H9 (cell line): ENCODE data around the gene STRADA. TPM values are rescaled to one million over a fixed set of nuclear protein-coding genes. Genes with fewer than 3 reads are reported as not detected.

Experiments used
- DNase-seq: peaks from one replicate; pipeline ENCODE4 v3.0.0-alpha.2; 2017
- H2AFZ ChIP-seq: one replicate; pipeline ENCODE4 v1.6.1; 2013; ENCODE audit warnings: mild to moderate bottlenecking, low read length, control low read depth, moderate library complexity
- H2AK5ac ChIP-seq: 2 replicates; pipeline ENCODE4 v1.6.1; 2013; ENCODE audit warnings: low read length, control low read depth, mixed read lengths; ENCODE audit not compliant: insufficient read length
- H2BK120ac ChIP-seq: one replicate; pipeline ENCODE4 v1.6.1; 2013; ENCODE audit warnings: low read depth, mild to moderate bottlenecking, low read length, control low read depth, inconsistent platforms; ENCODE audit not compliant: poor library complexity, severe bottlenecking
- H2BK12ac ChIP-seq: 2 replicates; pipeline ENCODE4 v1.6.1; 2013; ENCODE audit warnings: low read length, control low read depth, mixed read lengths, low read depth; ENCODE audit not compliant: insufficient read length
- H2BK15ac ChIP-seq: 2 replicates; pipeline ENCODE4 v1.6.1; 2013; ENCODE audit warnings: low read depth, low read length, control low read depth
- H2BK20ac ChIP-seq: one replicate; pipeline ENCODE4 v1.6.1; 2013; ENCODE audit warnings: low read depth, mild to moderate bottlenecking, low read length, control low read depth, inconsistent platforms; ENCODE audit not compliant: poor library complexity, severe bottlenecking
- H2BK5ac ChIP-seq: 2 replicates; pipeline ENCODE4 v1.6.1; 2013; ENCODE audit warnings: low read length, control low read depth, mixed read lengths; ENCODE audit not compliant: insufficient read length
- H3K14ac ChIP-seq: 2 replicates; pipeline ENCODE4 v1.6.1; 2013; ENCODE audit warnings: low read length, control low read depth; ENCODE audit not compliant: insufficient read depth
- H3K18ac ChIP-seq: 2 replicates; pipeline ENCODE4 v1.6.1; 2013; ENCODE audit warnings: low read depth, mild to moderate bottlenecking, mixed read lengths, low read length, control low read depth; ENCODE audit not compliant: insufficient read length
- H3K23ac ChIP-seq: 2 replicates; pipeline ENCODE4 v1.6.1; 2013; ENCODE audit warnings: low read length, control low read depth, mixed read lengths, low read depth; ENCODE audit not compliant: insufficient read length
- H3K23me2 ChIP-seq: 2 replicates; pipeline ENCODE4 v1.6.1; 2013; ENCODE audit warnings: low read depth, mild to moderate bottlenecking, mixed read lengths, low read length, control low read depth; ENCODE audit not compliant: insufficient read length, poor library complexity, severe bottlenecking
- H3K27ac ChIP-seq: 2 replicates; pipeline ENCODE4 v1.5.1; 2013; ENCODE audit warnings: low read length, control low read depth, mixed read lengths, low read depth; ENCODE audit not compliant: insufficient read length
- H3K27me3 ChIP-seq: 2 replicates; pipeline ENCODE4 v1.6.1; 2013; ENCODE audit warnings: low read length, control low read depth, inconsistent platforms; ENCODE audit not compliant: insufficient read depth
- H3K4ac ChIP-seq: 2 replicates; pipeline ENCODE4 v1.6.1; 2013; ENCODE audit warnings: low read depth, mild to moderate bottlenecking, control low read depth, inconsistent platforms, low read length, moderate library complexity
- H3K4me1 ChIP-seq: 2 replicates; pipeline ENCODE4 v1.6.1; 2013; ENCODE audit warnings: low read length, control low read depth, inconsistent platforms; ENCODE audit not compliant: insufficient read depth
- H3K4me2 ChIP-seq: 2 replicates; pipeline ENCODE4 v1.6.1; 2013; ENCODE audit warnings: low read length, control low read depth, mixed read lengths; ENCODE audit not compliant: insufficient read length, insufficient read depth
- H3K56ac ChIP-seq: 2 replicates; pipeline ENCODE4 v1.6.1; 2013; ENCODE audit warnings: low read depth, mild to moderate bottlenecking, mixed read lengths, low read length, control low read depth; ENCODE audit not compliant: insufficient read length
- H3K79me1 ChIP-seq: 2 replicates; pipeline ENCODE4 v1.6.1; 2013; ENCODE audit warnings: low read depth, mild to moderate bottlenecking, moderate library complexity, low read length, control low read depth, inconsistent platforms; ENCODE audit not compliant: insufficient read depth, poor library complexity, severe bottlenecking
- H3K79me2 ChIP-seq: 2 replicates; pipeline ENCODE4 v1.6.1; 2013; ENCODE audit warnings: low read length, control low read depth, inconsistent platforms; ENCODE audit not compliant: insufficient read depth
- H3K9ac ChIP-seq: 2 replicates; pipeline ENCODE4 v1.6.1; 2013; ENCODE audit warnings: low read length, control low read depth, mixed read lengths; ENCODE audit not compliant: insufficient read length; ENCODE audit errors: extremely low read depth
- H3K9me3 ChIP-seq: one replicate; pipeline ENCODE4 v1.6.1; 2013; ENCODE audit warnings: low read depth, low read length, inconsistent platforms; ENCODE audit not compliant: control insufficient read depth
- H3T11ph ChIP-seq: one replicate; pipeline ENCODE4 v1.6.1; 2013; ENCODE audit warnings: mild to moderate bottlenecking, low read length, control low read depth, inconsistent platforms
- H4K20me1 ChIP-seq: one replicate; pipeline ENCODE4 v1.6.1; 2013; ENCODE audit not compliant: control insufficient read depth, insufficient read length, insufficient read depth
- H4K5ac ChIP-seq: 2 replicates; pipeline ENCODE4 v1.6.1; 2013; ENCODE audit warnings: low read depth, mild to moderate bottlenecking, mixed read lengths, low read length, control low read depth; ENCODE audit not compliant: insufficient read length
- H4K8ac ChIP-seq: replicated peaks from 2 replicates; pipeline ENCODE4 v1.6.1; 2013; ENCODE audit warnings: low read length, control low read depth, mixed read lengths, low read depth; ENCODE audit not compliant: insufficient read length
- H4K91ac ChIP-seq: 2 replicates; pipeline ENCODE4 v1.6.1; 2013; ENCODE audit warnings: low read depth, mild to moderate bottlenecking, moderate library complexity, mixed read lengths, low read length, control low read depth; ENCODE audit not compliant: insufficient read length
- H3K27ac Mint-ChIP-seq, 3 experiments: 2 replicates in 2 of 3; 3 replicates in 1 of 3; pipeline ENCODE4 v1.8.0; 2020 to 2021; ENCODE audit warnings: mixed read lengths in 3 of 3, mild to moderate bottlenecking in 1 of 3, moderate library complexity in 1 of 3
- H3K27me3 Mint-ChIP-seq: 2 replicates; pipeline ENCODE4 v1.8.0; 2021; ENCODE audit warnings: low read depth, mild to moderate bottlenecking, moderate library complexity, mixed read lengths
- H3K36me3 Mint-ChIP-seq, 3 experiments: 2 replicates in 2 of 3; 3 replicates in 1 of 3; pipeline ENCODE4 v1.8.0; 2020 to 2021; ENCODE audit warnings: low read depth in 3 of 3, mixed read lengths in 3 of 3; ENCODE audit not compliant: insufficient read depth in 1 of 3
- H3K4me1 Mint-ChIP-seq, 2 experiments: 2 replicates each; pipeline ENCODE4 v1.8.0; 2020; ENCODE audit warnings: mixed read lengths in 2 of 2
- H3K4me3 Mint-ChIP-seq, 2 experiments: 2 replicates in 1 of 2; 3 replicates in 1 of 2; pipeline ENCODE4 v1.8.0; 2020 to 2021; ENCODE audit warnings: mild to moderate bottlenecking in 2 of 2, mixed read lengths in 2 of 2, moderate library complexity in 1 of 2
- H3K9me3 Mint-ChIP-seq, 2 experiments: 2 replicates in 1 of 2; 3 replicates in 1 of 2; pipeline ENCODE4 v1.8.0; 2020; ENCODE audit warnings: mild to moderate bottlenecking in 2 of 2, mixed read lengths in 2 of 2, moderate library complexity in 1 of 2
- WGBS: extraction: QIAGEN DNeasy Blood & Tissue Kit; methylation state at CpG from one replicate; pipeline ENCODE4 v1.1.7; 2013; ENCODE audit warnings: missing lambda C conversion rate, low lambda C conversion rate, mixed read lengths; ENCODE audit not compliant: insufficient read length; ENCODE audit errors: extremely low coverage; 5-methylcytosine and 5-hydroxymethylcytosine counted together
- total RNA-seq: library from RNA; stranded (reverse); gene quantifications from 2 replicates; pipeline ENCODE4 v1.2.1, GENCODE V29; 2021
- TF ChIP-seq, protein P1 (sequence below): fragments of 200-600 bp; sonication (generic); conservative IDR thresholded peaks from 3 replicates; pipeline ENCODE4 v1.8.0; 2021; ENCODE audit warnings: antibody characterized with exemption, mild to moderate bottlenecking

Gene STRADA
- total RNA-seq, 1 experiment from 2014 or later = 35.0 TPM

GRCh38 chr17:63689479-63689878 lies 52.1 kb downstream of the STRADA start:
- Histone ChIP-seq H3K18ac (no peak overlapping the region), H3K27ac (no peak overlapping the region), H3K23me2 (no peaks in the 10 kb centered on the region), H3K27me3 (no peaks in the 10 kb centered on the region), H3T11ph (no peak overlapping the region), H4K5ac (no peak overlapping the region), H4K91ac (no peak overlapping the region), H2BK15ac (no peak overlapping the region), H3K79me1 (no peaks in the 10 kb centered on the region), H2BK120ac (no peak overlapping the region), H3K14ac (no peak overlapping the region), H4K8ac (no peak overlapping the region), H2AFZ (no peak overlapping the region), H3K79me2 (no peaks in the 10 kb centered on the region), H3K4ac (no peak overlapping the region), H2BK12ac (no peak overlapping the region), H2AK5ac (no peak overlapping the region), H2BK20ac (no peak overlapping the region), H3K9ac (no peak overlapping the region), H3K4me2 (no peak overlapping the region), H3K4me1 (no peaks in the 10 kb centered on the region; the same call in 1 of the 2 replicates), H4K20me1 (no peaks in the 10 kb centered on the region), H2BK5ac (no peak overlapping the region), H3K56ac (no peak overlapping the region), H3K23ac (no peak overlapping the region), H3K9me3 (no peaks in the 10 kb centered on the region)
- Mint-ChIP-seq H3K9me3 (no peaks in the 10 kb centered on the region), H3K27ac (no peak overlapping the region), H3K4me3 (no peak overlapping the region), H3K27me3 (no peaks in the 10 kb centered on the region), H3K36me3 (peaks cover 7 to 38% (median 30%) of the 10 kb centered on the region in 3 experiments), H3K4me1 (peaks cover under 1 to 5% of the 10 kb centered on the region in 2 experiments; a peak in 2 of 4 replicates)
- WGBS = no CpG with 5 or more reads among the region's 14 CpGs
- DNase-seq = no peak
- TF ChIP-seq, protein P1, sequence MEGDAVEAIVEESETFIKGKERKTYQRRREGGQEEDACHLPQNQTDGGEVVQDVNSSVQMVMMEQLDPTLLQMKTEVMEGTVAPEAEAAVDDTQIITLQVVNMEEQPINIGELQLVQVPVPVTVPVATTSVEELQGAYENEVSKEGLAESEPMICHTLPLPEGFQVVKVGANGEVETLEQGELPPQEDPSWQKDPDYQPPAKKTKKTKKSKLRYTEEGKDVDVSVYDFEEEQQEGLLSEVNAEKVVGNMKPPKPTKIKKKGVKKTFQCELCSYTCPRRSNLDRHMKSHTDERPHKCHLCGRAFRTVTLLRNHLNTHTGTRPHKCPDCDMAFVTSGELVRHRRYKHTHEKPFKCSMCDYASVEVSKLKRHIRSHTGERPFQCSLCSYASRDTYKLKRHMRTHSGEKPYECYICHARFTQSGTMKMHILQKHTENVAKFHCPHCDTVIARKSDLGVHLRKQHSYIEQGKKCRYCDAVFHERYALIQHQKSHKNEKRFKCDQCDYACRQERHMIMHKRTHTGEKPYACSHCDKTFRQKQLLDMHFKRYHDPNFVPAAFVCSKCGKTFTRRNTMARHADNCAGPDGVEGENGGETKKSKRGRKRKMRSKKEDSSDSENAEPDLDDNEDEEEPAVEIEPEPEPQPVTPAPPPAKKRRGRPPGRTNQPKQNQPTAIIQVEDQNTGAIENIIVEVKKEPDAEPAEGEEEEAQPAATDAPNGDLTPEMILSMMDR = no peak
